Natural killer cell (primary cell): ENCODE results near the gene HTR2C. TPM values are rescaled to one million over a fixed set of nuclear protein-coding genes. Genes with fewer than 3 reads are reported as not detected.

Experiments
- ATAC-seq, 3 donors: fragments of 150-1000 bp in 2 of 3; fragments of 200-7000 bp in 1 of 3; cut with Tn5 transposase; 1 replicate in 1 of 3; 2 replicates in 2 of 3; pipeline ENCODE4 v1.10.0; 2021; ENCODE audit warnings: mild to moderate bottlenecking in 2 of 3, moderate library complexity in 2 of 3
- DNase-seq, 2 donors: peaks; one replicate each; pipeline versions ENCODE4 v3.0.0 to v3.0.0-alpha.2; 2013 to 2021; ENCODE audit warnings: mixed read lengths in 1 of 2
- H3K27ac ChIP-seq: one replicate; pipeline ENCODE4 v1.5.1; 2013; ENCODE audit warnings: mild to moderate bottlenecking, low read length
- H3K27me3 ChIP-seq: one replicate; pipeline ENCODE4 v1.6.1; 2013; ENCODE audit warnings: low read length; ENCODE audit not compliant: control insufficient read depth, insufficient read depth
- H3K36me3 ChIP-seq: one replicate; pipeline ENCODE4 v1.6.1; 2013; ENCODE audit warnings: low read length; ENCODE audit not compliant: control insufficient read depth, insufficient read depth
- H3K4me1 ChIP-seq: one replicate; pipeline ENCODE4 v1.6.1; 2013; ENCODE audit warnings: low read length; ENCODE audit not compliant: control insufficient read depth, insufficient read depth
- H3K4me3 ChIP-seq: one replicate; pipeline ENCODE4 v1.5.1; 2013; ENCODE audit warnings: low read length
- H3K9me3 ChIP-seq: one replicate; pipeline ENCODE4 v1.6.1; 2013; ENCODE audit warnings: low read length; ENCODE audit not compliant: control insufficient read depth, insufficient read depth
- H3K27ac Mint-ChIP-seq, 2 donors: one replicate each; pipeline ENCODE4 v1.8.0; 2022; ENCODE audit warnings: mild to moderate bottlenecking in 2 of 2, mixed read lengths in 2 of 2, moderate library complexity in 1 of 2
- H3K27me3 Mint-ChIP-seq, 2 donors: one replicate each; pipeline ENCODE4 v1.8.0; 2022; ENCODE audit warnings: low read depth in 2 of 2, mixed read lengths in 2 of 2
- H3K36me3 Mint-ChIP-seq: one replicate; pipeline ENCODE4 v1.8.0; 2022; ENCODE audit warnings: mixed read lengths
- H3K4me1 Mint-ChIP-seq, 2 donors: one replicate each; pipeline ENCODE4 v1.8.0; 2022; ENCODE audit warnings: mixed read lengths in 2 of 2
- H3K4me3 Mint-ChIP-seq: one replicate; pipeline ENCODE4 v1.8.0; 2022; ENCODE audit warnings: mild to moderate bottlenecking, moderate library complexity, mixed read lengths
- H3K9me3 Mint-ChIP-seq, 2 donors: one replicate each; pipeline ENCODE4 v1.8.0; 2022; ENCODE audit warnings: mixed read lengths in 2 of 2
- WGBS: methylation state at CpG from one replicate; pipeline ENCODE4 v1.1.7; 2013; ENCODE audit warnings: missing lambda C conversion rate; ENCODE audit not compliant: insufficient coverage; 5-methylcytosine and 5-hydroxymethylcytosine counted together
- intact Hi-C: fragments of 100-400 bp; cut with micrococcal nuclease; formaldehyde crosslinking; loops from one replicate; pipeline ENCODE4 v1.14.2; 2022
- total RNA-seq, 4 donors: library from RNA; stranded (reverse); fragments of 120-200 nt in 1 of 4; gene quantifications; one replicate each; pipeline versions ENCODE4 v1.2.3 to v1.2.4, GENCODE V29; 2013 to 2022
- TF ChIP-seq, protein P1 (sequence below): fragments of 200-600 bp; IDR thresholded peaks from one replicate; pipeline ENCODE4 v1.8.0; 2022; ENCODE audit warnings: antibody characterized with exemption

Gene HTR2C
- total RNA-seq, 3 donors from 2014 or later (not counting 1 experiment from before 2014, with no cell fraction given), result not detected

DNA sequence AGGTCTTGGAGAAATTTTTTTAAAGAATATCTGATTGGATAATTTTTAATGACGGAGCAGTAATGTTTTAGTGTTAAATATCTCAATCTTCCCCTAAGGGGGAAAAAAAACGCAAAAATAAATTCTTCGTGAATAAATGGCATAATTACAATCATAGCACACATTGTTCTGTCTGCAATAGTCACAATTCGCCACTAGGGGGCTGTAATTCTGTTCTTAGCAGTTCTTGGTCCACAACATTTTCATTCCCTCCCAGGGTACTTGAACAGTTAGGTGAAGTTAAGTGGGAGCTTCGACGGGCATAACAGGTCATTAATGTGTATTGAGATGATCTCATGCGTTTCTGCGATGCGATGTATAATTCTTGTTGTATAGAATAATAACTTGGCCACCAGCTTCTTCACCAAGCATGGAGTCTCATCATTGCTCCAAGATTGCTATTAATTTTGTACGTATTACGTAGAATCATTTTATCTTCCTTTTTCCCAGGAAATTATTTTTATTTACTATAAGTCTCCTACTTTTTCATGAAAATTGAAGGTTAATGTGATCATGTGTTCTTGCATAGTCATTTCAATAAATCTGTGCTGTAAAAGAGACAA lies 27.2 kb downstream of the HTR2C start:
- H3K4me1 ChIP-seq, result no peaks in the 10 kb centered on the region
- H3K9me3 ChIP-seq, result no peaks in the 10 kb centered on the region
- Mint-ChIP-seq H3K36me3 (no peaks in the 10 kb centered on the region), H3K27me3 (no peaks in the 10 kb centered on the region), H3K9me3 (no peaks in the 10 kb centered on the region), H3K4me3 (no peak overlapping the region), H3K4me1 (no peaks in the 10 kb centered on the region), H3K27ac (no peak overlapping the region)
- no peaks in the 10 kb centered on the region for H3K27me3 ChIP-seq
- DNase-seq, result peak in 1 of 2 donors; percentile 10
- H3K4me3 ChIP-seq, result no peak overlapping the region
- TF ChIP-seq, protein P1, sequence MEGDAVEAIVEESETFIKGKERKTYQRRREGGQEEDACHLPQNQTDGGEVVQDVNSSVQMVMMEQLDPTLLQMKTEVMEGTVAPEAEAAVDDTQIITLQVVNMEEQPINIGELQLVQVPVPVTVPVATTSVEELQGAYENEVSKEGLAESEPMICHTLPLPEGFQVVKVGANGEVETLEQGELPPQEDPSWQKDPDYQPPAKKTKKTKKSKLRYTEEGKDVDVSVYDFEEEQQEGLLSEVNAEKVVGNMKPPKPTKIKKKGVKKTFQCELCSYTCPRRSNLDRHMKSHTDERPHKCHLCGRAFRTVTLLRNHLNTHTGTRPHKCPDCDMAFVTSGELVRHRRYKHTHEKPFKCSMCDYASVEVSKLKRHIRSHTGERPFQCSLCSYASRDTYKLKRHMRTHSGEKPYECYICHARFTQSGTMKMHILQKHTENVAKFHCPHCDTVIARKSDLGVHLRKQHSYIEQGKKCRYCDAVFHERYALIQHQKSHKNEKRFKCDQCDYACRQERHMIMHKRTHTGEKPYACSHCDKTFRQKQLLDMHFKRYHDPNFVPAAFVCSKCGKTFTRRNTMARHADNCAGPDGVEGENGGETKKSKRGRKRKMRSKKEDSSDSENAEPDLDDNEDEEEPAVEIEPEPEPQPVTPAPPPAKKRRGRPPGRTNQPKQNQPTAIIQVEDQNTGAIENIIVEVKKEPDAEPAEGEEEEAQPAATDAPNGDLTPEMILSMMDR, result peak; percentile 58
- H3K36me3 ChIP-seq, result no peaks in the 10 kb centered on the region
- no peak overlapping the region for H3K27ac ChIP-seq
- WGBS, result 100% methylated on average over 1 of the region's 11 CpGs
- intact Hi-C loops, result no loop called here
- ATAC-seq, result peak in 1 of 3 donors; percentile 52

DNA sequence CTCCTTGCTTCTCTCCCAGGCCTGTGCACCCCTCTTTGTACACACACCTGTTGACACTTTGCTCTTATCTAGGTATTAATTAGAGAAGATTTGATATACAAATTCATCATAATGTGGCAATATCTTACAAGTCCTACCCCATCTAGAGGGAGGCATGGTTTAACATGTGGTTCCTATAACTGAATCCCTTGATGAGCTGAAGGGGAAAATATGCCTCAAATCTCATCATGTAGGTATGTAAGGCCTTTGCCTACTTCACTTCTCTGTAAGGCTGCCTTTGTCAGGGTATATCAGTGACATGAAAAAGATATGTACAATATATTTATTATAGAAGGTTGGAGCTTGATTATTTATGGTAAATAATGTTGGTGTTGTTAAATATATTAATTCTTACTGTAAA lies 31.9 kb downstream of the HTR2C start:
- H3K4me1 Mint-ChIP-seq, result no peaks in the 10 kb centered on the region
- no peaks in the 10 kb centered on the region for H3K27me3 ChIP-seq
- DNase-seq, result no peak
- H3K27ac Mint-ChIP-seq, result no peak overlapping the region
- no peak overlapping the region for H3K4me3 Mint-ChIP-seq
- H3K36me3 Mint-ChIP-seq, result no peaks in the 10 kb centered on the region
- H3K27ac ChIP-seq, result no peak overlapping the region
- TF ChIP-seq, protein P1, result no peak
- H3K9me3 Mint-ChIP-seq, result no peaks in the 10 kb centered on the region
- no peak overlapping the region for H3K4me3 ChIP-seq
- H3K4me1 ChIP-seq, result no peaks in the 10 kb centered on the region
- ATAC-seq, result no peak
- H3K9me3 ChIP-seq, result no peaks in the 10 kb centered on the region
- intact Hi-C loops, result no loop called here
- H3K27me3 Mint-ChIP-seq, result no peaks in the 10 kb centered on the region
- no peaks in the 10 kb centered on the region for H3K36me3 ChIP-seq

DNA sequence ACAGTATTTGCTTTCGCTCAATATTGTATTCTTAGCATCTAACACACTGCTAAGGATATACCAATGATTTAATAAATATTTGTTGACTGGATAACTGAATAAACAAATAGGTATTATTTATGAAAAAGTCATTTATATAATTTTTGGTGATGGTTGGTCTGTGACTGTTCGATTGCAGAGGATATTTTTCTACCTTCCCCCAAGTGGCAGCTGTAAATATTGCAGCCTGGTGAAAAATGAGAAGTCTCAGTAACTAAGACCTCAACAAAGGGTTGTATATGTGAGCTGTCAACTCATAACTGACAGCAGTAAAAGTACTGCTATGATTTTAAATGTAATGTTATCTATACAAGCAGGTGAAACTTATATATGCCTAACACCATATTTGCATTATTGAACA lies 36.0 kb downstream of the HTR2C start:
- Histone ChIP-seq H3K27ac (no peak overlapping the region), H3K27me3 (no peaks in the 10 kb centered on the region), H3K36me3 (no peaks in the 10 kb centered on the region), H3K4me3 (no peak overlapping the region), H3K9me3 (no peaks in the 10 kb centered on the region), H3K4me1 (no peaks in the 10 kb centered on the region)
- ATAC-seq, result no peak
- H3K9me3 Mint-ChIP-seq, result no peaks in the 10 kb centered on the region
- TF ChIP-seq, protein P1, result no peak
- intact Hi-C loops, result no loop called here
- no CpG with 5 or more reads among the region's 2 CpGs for WGBS
- H3K4me1 Mint-ChIP-seq, result no peaks in the 10 kb centered on the region
- H3K36me3 Mint-ChIP-seq, result no peaks in the 10 kb centered on the region
- H3K27ac Mint-ChIP-seq, result no peak overlapping the region
- H3K27me3 Mint-ChIP-seq, result no peaks in the 10 kb centered on the region
- no peak overlapping the region for H3K4me3 Mint-ChIP-seq
- no peak for DNase-seq

DNA sequence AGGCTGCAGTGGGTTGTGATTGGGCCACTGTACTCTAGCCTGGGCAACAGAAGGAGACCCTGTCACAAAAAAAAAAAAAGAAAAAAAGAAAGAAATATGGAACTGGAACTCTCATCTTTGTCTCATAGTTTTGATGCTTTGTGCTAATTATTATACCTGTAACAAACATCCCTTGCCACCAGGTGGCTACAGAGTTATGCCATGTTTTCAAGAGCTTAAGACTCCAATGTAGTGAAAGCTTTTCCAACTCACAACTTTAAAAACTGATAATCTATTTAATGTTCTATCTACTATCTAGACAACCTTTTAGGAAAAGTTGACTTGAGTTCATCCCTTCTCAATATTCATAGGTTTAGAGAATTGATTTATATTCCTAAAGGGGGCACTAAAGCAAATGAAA lies 42.4 kb downstream of the HTR2C start:
- no peaks in the 10 kb centered on the region for H3K9me3 ChIP-seq
- DNase-seq (no peak), ATAC-seq (no peak)
- Mint-ChIP-seq H3K4me1 (no peaks in the 10 kb centered on the region), H3K36me3 (no peaks in the 10 kb centered on the region), H3K4me3 (no peak overlapping the region), H3K9me3 (no peaks in the 10 kb centered on the region), H3K27me3 (no peaks in the 10 kb centered on the region), H3K27ac (no peak overlapping the region)
- TF ChIP-seq, protein P1, result no peak
- H3K4me3 ChIP-seq, result no peak overlapping the region
- no peak overlapping the region for H3K27ac ChIP-seq
- no peaks in the 10 kb centered on the region for H3K27me3 ChIP-seq
- intact Hi-C loops, result no loop called here
- H3K36me3 ChIP-seq, result no peaks in the 10 kb centered on the region
- no peaks in the 10 kb centered on the region for H3K4me1 ChIP-seq
